K562 (cell line): ENCODE results near the gene KLHL30. TPM values are rescaled to one million over a fixed set of nuclear protein-coding genes. Genes with fewer than 3 reads are reported as not detected.
A peak's percentile ranks its signal among the peaks of the same experiment; 100 is the strongest.

Source experiments
- ATAC-seq: fragments of 200-7000 bp; cut with Tn5 transposase; 3 replicates; pipeline ENCODE4 v1.9.1; 2020; ENCODE audit warnings: moderate library complexity
- BruUV-seq: library from RNA; stranded (reverse); fragments of 400-500 nt; replicated peaks from 2 replicates; lab custom pipeline; 2021; lab: Mats Ljungman, UMichigan
- CTCF ChIA-PET: fragments of 300-600 bp; formaldehyde crosslinking; extraction: SDS; loops from one replicate; lab custom pipeline; 2021; ENCODE audit warnings: low intra/inter-chr PET ratio; lab: Yijun Ruan, JAX
- POLR2A ChIA-PET: fragments of 300-600, 350-650 bp; sonication (Branson Sonifier 250); formaldehyde crosslinking; extraction: SDS; loops from one replicate; lab custom pipeline; 2021; ENCODE audit warnings: antibody characterized with exemption, inconsistent platforms; lab: Yijun Ruan, JAX
- DNase-seq, 4 experiments: peaks; one replicate each; pipeline versions ENCODE4 v3.0.0 to v3.0.0-alpha.2; 2011 to 2018; ENCODE audit warnings: low spot score in 3 of 4, mixed read lengths in 3 of 4; ENCODE audit errors: extremely low read depth in 1 of 4
- FAIRE-seq: peaks from 2 replicates; lab custom pipeline; 2011; peaks lifted over from hg19 to GRCh38; lab: Jason Lieb, UNC
- H2AFZ ChIP-seq: 2 replicates; pipeline ENCODE4 v1.6.0; 2011; ENCODE audit warnings: low read depth, low read length, control low read depth, inconsistent platforms
- H3K27ac ChIP-seq: fragments of 200-600 bp; 3 replicates; pipeline ENCODE4 v1.8.0; 2011; ENCODE audit warnings: low read depth, mild to moderate bottlenecking, control low read depth, inconsistent platforms, low read length, moderate library complexity, mixed read lengths; ENCODE audit errors: extremely low read depth
- H3K27me3 ChIP-seq, 2 experiments: fragments of 300-600 bp in 1 of 2; 2 replicates in 1 of 2; 3 replicates in 1 of 2; pipeline versions ENCODE4 v1.6.0 to v1.8.0; 2011; ENCODE audit warnings: inconsistent platforms in 2 of 2, low read length in 2 of 2, mild to moderate bottlenecking in 1 of 2, mixed read lengths in 1 of 2, moderate library complexity in 1 of 2; ENCODE audit not compliant: control insufficient read depth in 2 of 2, insufficient read depth in 2 of 2
- H3K36me3 ChIP-seq: fragments of 300-600 bp; 3 replicates; pipeline ENCODE4 v1.8.0; 2011; ENCODE audit warnings: mild to moderate bottlenecking, low read length, inconsistent platforms; ENCODE audit not compliant: control insufficient read depth, insufficient read depth
- H3K4me1 ChIP-seq, 2 experiments: fragments of 200-600 bp in 1 of 2; replicated peaks in 1 of 2; 2 replicates in 1 of 2; 3 replicates in 1 of 2; pipeline versions ENCODE4 v1.5.1 to v1.8.0; 2011; ENCODE audit warnings: inconsistent platforms in 2 of 2, low read length in 2 of 2, mild to moderate bottlenecking in 1 of 2, mixed read lengths in 1 of 2, moderate library complexity in 1 of 2; ENCODE audit not compliant: control insufficient read depth in 2 of 2, insufficient read depth in 2 of 2
- H3K4me2 ChIP-seq: 2 replicates; pipeline ENCODE4 v1.6.1; 2011; ENCODE audit warnings: low read length, control low read depth, inconsistent platforms, mixed read lengths; ENCODE audit not compliant: insufficient read depth
- H3K4me3 ChIP-seq: fragments of 200-600 bp; sonication (generic), shearing (Covaris generic); 2 replicates; pipeline ENCODE4 v1.5.1; 2016; ENCODE audit warnings: control low read depth, inconsistent platforms
- H3K79me2 ChIP-seq: fragments of 200-600 bp; 3 replicates; pipeline ENCODE4 v1.8.0; 2011; ENCODE audit warnings: low read length, inconsistent platforms; ENCODE audit not compliant: control insufficient read depth, insufficient read depth
- H3K9ac ChIP-seq, 2 experiments: 2 replicates each; pipeline versions ENCODE4 v1.6.0 to v1.6.1; 2011; ENCODE audit warnings: low read depth in 2 of 2, low read length in 2 of 2, control low read depth in 1 of 2, inconsistent platforms in 1 of 2, mild to moderate bottlenecking in 1 of 2, mixed read lengths in 1 of 2; ENCODE audit not compliant: insufficient read depth in 1 of 2
- H3K9me1 ChIP-seq: one replicate; pipeline ENCODE4 v1.6.0; 2011; ENCODE audit warnings: inconsistent platforms, mild to moderate bottlenecking, low read length, moderate library complexity; ENCODE audit not compliant: control insufficient read depth, insufficient read depth
- H3K9me3 ChIP-seq: replicated peaks from 2 replicates; pipeline ENCODE4 v1.5.1; 2011; ENCODE audit warnings: low read depth, low read length, inconsistent platforms; ENCODE audit not compliant: control insufficient read depth, insufficient read depth
- H4K20me1 ChIP-seq: replicated peaks from 2 replicates; pipeline ENCODE4 v1.6.1; 2011; ENCODE audit warnings: low read length, inconsistent platforms, mixed read lengths; ENCODE audit not compliant: control insufficient read depth, insufficient read depth
- CTBP1 ChIP-seq: fragments of 450-650 bp; IDR thresholded peaks from 2 replicates; pipeline ENCODE4 v1.6.1; 2016; ENCODE audit warnings: borderline replicate concordance
- PRMT5 ChIP-seq: sonication (generic); formaldehyde crosslinking; IDR thresholded peaks from 2 replicates; pipeline ENCODE4 v1.5.0; 2020; ENCODE audit warnings: missing genetic modification reagents
- ZFP36 ChIP-seq: fragments of 150-350 bp; IDR thresholded peaks from 2 replicates; pipeline ENCODE4 v1.6.1; 2018; ENCODE audit warnings: low read length, low read depth; ENCODE audit not compliant: partially characterized antibody
- WGBS: fragments of 100-300 bp; shearing (Covaris generic); methylation state at CpG from one replicate; pipeline ENCODE4 v1.1.6; 2016; ENCODE audit warnings: low coverage, mixed read lengths; ENCODE audit not compliant: insufficient coverage; ENCODE audit errors: missing lambda C conversion rate; 5-methylcytosine and 5-hydroxymethylcytosine counted together
- in situ Hi-C: fragments of 300-500 bp; cut with MboI; formaldehyde crosslinking; loops from 4 replicates; pipeline ENCODE4 v1.15.0; 2018; ENCODE audit warnings: inconsistent platforms, mixed read lengths
- intact Hi-C: fragments of 100-400 bp; cut with micrococcal nuclease; formaldehyde crosslinking; loops from 2 replicates; pipeline ENCODE4 v1.14.2; 2022
- polyA plus RNA-seq, 8 experiments: library from polyadenylated mRNA; depleted of rRNA in 4 of 8; stranded (reverse) in 5 of 8; unstranded in 3 of 8; fragments of >200 nt; fragmentation: Nextera tagmentation in 2 of 8; fragmentation: Illumina TruSeq in 1 of 8; extraction: Ambion mirVana in 2 of 8; extraction: Trizol in 1 of 8; gene quantifications; 2 replicates each; pipeline versions ENCODE4 v1.2.1 to v1.2.3, GENCODE V29; 2011 to 2014; ENCODE audit warnings: inconsistent platforms in 1 of 8, missing spikeins in 1 of 8
- total RNA-seq, 7 experiments: library from RNA; depleted of rRNA in 6 of 7; stranded (reverse); fragments of >200 nt in 6 of 7; fragmentation: Illumina TruSeq in 2 of 7; extraction: Trizol in 2 of 7; gene quantifications; 2 replicates each; pipeline versions ENCODE4 v1.2.1 to v1.2.3, GENCODE V29; 2011 to 2021; ENCODE audit warnings: low replicate concordance in 1 of 7
- TF ChIP-seq, protein P1 (sequence below): IDR thresholded peaks from 3 replicates; pipeline ENCODE4 v1.6.1; 2011; ENCODE audit warnings: borderline replicate concordance, mild to moderate bottlenecking; ENCODE audit not compliant: insufficient read length, insufficient read depth
- TF ChIP-seq, protein P2 (sequence below): sonication (generic); formaldehyde crosslinking; IDR thresholded peaks from 2 replicates; pipeline ENCODE4 v1.8.0; 2022; ENCODE audit warnings: mild to moderate bottlenecking, missing genetic modification reagents
- TF ChIP-seq, protein P3 (sequence below), 2 experiments: fragments of 200-800 bp in 1 of 2; sonication (Bioruptor generic) in 1 of 2; sonication (generic) in 1 of 2; formaldehyde crosslinking in 1 of 2; IDR thresholded peaks in 1 of 2; conservative IDR thresholded peaks in 1 of 2; 2 replicates each; pipeline versions ENCODE4 v1.5.0 to v1.6.1; 2016 to 2020; ENCODE audit warnings: missing compliant biosample characterization in 1 of 2, missing genetic modification characterization in 1 of 2, missing genetic modification reagents in 1 of 2

KLHL30 gene
- total and polyA plus RNA-seq, 9 of the 15 experiments (the other 6 are each of a cell fraction or from before 2014, with no cell fraction given): 0.04 TPM; not detected in 8

DNA sequence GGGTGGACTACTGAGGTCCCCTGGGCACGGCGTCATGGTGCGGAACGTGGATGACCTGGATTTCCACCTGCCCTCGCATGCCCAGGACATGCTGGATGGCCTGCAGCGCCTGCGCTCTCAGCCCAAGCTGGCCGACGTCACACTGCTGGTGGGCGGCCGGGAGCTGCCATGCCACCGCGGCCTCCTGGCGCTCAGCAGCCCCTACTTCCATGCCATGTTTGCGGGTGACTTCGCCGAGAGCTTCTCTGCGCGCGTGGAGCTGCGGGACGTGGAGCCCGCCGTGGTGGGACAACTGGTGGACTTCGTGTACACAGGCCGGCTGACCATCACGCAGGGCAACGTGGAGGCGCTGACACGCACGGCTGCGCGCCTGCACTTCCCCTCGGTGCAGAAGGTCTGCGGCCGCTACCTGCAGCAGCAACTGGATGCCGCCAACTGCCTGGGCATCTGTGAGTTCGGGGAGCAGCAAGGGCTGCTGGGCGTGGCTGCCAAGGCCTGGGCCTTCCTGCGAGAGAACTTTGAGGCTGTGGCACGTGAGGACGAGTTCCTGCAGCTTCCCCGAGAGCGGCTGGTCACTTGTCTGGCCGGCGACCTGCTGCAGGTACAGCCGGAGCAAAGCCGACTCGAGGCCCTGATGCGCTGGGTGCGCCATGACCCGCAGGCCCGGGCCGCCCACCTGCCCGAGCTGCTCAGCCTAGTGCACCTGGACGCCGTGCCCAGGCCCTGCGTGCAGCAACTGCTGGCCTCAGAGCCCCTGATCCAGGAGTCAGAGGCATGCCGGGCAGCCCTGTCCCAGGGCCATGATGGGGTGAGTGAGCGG lies 2.5 kb downstream of the KLHL30 start (continued):
- TF ChIP-seq ZFP36: no peak
- TF ChIP-seq, protein P1, sequence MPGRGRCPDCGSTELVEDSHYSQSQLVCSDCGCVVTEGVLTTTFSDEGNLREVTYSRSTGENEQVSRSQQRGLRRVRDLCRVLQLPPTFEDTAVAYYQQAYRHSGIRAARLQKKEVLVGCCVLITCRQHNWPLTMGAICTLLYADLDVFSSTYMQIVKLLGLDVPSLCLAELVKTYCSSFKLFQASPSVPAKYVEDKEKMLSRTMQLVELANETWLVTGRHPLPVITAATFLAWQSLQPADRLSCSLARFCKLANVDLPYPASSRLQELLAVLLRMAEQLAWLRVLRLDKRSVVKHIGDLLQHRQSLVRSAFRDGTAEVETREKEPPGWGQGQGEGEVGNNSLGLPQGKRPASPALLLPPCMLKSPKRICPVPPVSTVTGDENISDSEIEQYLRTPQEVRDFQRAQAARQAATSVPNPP: no peak
- TF ChIP-seq, protein P2, sequence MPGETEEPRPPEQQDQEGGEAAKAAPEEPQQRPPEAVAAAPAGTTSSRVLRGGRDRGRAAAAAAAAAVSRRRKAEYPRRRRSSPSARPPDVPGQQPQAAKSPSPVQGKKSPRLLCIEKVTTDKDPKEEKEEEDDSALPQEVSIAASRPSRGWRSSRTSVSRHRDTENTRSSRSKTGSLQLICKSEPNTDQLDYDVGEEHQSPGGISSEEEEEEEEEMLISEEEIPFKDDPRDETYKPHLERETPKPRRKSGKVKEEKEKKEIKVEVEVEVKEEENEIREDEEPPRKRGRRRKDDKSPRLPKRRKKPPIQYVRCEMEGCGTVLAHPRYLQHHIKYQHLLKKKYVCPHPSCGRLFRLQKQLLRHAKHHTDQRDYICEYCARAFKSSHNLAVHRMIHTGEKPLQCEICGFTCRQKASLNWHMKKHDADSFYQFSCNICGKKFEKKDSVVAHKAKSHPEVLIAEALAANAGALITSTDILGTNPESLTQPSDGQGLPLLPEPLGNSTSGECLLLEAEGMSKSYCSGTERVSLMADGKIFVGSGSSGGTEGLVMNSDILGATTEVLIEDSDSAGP (CRISPR knock-in tag): no peak
- TF ChIP-seq, all 486 proteins: peak for 0

DNA sequence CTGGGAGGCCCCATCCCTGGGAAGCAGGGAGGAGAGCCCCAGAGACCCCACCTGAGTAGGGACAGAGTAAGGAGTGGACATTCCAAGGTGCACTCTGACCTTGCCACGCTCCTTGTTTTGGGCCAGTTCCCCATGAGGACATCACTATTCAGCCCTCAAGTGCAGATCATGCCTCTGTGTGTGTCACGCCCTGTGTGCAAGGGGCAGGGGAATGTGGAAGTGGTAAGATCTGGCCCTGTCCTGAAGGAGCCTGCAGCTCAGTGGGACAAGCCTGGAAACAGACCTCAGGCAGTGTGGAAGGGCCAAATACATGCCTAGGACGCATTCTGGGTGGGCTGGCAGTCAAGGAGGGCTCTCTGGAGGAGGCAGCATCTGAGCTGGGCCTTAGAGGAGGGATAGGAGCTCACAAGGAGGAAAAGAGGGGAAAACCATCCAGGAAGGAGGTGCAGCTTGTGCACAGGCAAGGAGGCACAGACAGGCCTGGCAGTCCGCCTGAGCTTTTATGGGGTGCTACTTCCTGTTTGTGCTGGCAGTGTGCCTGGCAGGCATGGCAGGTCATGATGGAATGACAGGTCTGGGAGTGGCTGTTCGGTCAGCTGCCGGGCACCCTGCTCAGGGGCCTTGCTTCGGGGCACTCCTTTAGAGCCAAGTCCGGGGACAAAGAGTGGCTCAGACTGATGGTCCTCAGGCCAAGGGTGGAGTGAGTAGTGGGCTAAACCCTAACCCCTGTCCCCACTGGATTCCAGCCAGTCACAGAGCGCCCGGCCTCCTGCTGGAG lies 3.3 kb downstream of the KLHL30 start:
- no peak overlapping the region for H3K9ac ChIP-seq
- H3K4me2 ChIP-seq: no peak overlapping the region
- peaks cover 2% of the 10 kb centered on the region; the same call in 1 of the 2 replicates for H4K20me1 ChIP-seq
- DNase-seq: no peak
- TF ChIP-seq PRMT5 (CRISPR knock-in tag) (no peak), CTBP1 (no peak), ZFP36 (peak; percentile 91)
- TF ChIP-seq, protein P3, sequence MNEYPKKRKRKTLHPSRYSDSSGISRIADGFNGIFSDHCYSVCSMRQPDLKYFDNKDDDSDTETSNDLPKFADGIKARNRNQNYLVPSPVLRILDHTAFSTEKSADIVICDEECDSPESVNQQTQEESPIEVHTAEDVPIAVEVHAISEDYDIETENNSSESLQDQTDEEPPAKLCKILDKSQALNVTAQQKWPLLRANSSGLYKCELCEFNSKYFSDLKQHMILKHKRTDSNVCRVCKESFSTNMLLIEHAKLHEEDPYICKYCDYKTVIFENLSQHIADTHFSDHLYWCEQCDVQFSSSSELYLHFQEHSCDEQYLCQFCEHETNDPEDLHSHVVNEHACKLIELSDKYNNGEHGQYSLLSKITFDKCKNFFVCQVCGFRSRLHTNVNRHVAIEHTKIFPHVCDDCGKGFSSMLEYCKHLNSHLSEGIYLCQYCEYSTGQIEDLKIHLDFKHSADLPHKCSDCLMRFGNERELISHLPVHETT (CRISPR knock-in tag; conservative IDR thresholded peaks at IDR 0.05 in 1 of 2, IDR thresholded peaks at IDR 0.05 in 1 of 2): no peak
- intact Hi-C loops (no loop called here), in situ Hi-C loops (no loop called here)
- ChIA-PET POLR2A (no interaction called here), CTCF (no interaction called here)
- no peak for ATAC-seq
- no peak overlapping the region for H3K27ac ChIP-seq
- no peaks in the 10 kb centered on the region for H3K9me3 ChIP-seq
- FAIRE-seq: no peak
- 18% methylated on average over 9 of the region's 10 CpGs for WGBS
- no peaks in the 10 kb centered on the region for H3K9me1 ChIP-seq
- H3K79me2 ChIP-seq: no peaks in the 10 kb centered on the region
- H2AFZ ChIP-seq: no peak overlapping the region
- no TSS peak for BruUV-seq
- H3K36me3 ChIP-seq: no peaks in the 10 kb centered on the region
- peaks cover 0 to 5% of the 10 kb centered on the region in 2 experiments; a peak in 2 of 5 replicates for H3K27me3 ChIP-seq
- peaks cover 6 to 61% of the 10 kb centered on the region in 2 experiments; a peak in 4 of 5 replicates for H3K4me1 ChIP-seq
- H3K4me3 ChIP-seq: no peak overlapping the region
